ENCODE data around the gene TNRC18.

Gene TNRC18

GRCh38 chr7:5442757-5443305 lies 19.2 kb upstream of the TNRC18 start:
- DNase-seq (ENCODE audit: low spot score) = no peak
- TF ChIP-seq CTCF (IDR thresholded peaks at IDR 0.05; ENCODE audit: extremely low read depth, insufficient read depth, missing control alignments) = no peak
- in situ Hi-C loops (cut with MboI; ENCODE audit: low pct_unique_long_range_greater_than_20kb, low sequenced_read_pairs, unreplicated experiment) = no loop called here

GRCh38 chr7:5441840-5442503 lies 18.3 kb upstream of the TNRC18 start:
- no peak for DNase-seq (ENCODE audit: low spot score)
- in situ Hi-C loops (cut with MboI; ENCODE audit: low pct_unique_long_range_greater_than_20kb, low sequenced_read_pairs, unreplicated experiment) = no loop called here
- no peak for TF ChIP-seq CTCF (IDR thresholded peaks at IDR 0.05; ENCODE audit: extremely low read depth, insufficient read depth, missing control alignments)

- DNase-seq (ENCODE audit: low spot score) = no peak
- in situ Hi-C loops (cut with MboI; ENCODE audit: low pct_unique_long_range_greater_than_20kb, low sequenced_read_pairs, unreplicated experiment) = no loop called here
- TF ChIP-seq CTCF (IDR thresholded peaks at IDR 0.05; ENCODE audit: extremely low read depth, insufficient read depth, missing control alignments) = no peak
Measured at GRCh38 chr7:5439572-5440496, 16.2 kb upstream of the TNRC18 start.

- DNase-seq (ENCODE audit: low spot score) = no peak
- TF ChIP-seq CTCF (IDR thresholded peaks at IDR 0.05; ENCODE audit: extremely low read depth, insufficient read depth, missing control alignments) = no peak
- in situ Hi-C loops (cut with MboI; ENCODE audit: low pct_unique_long_range_greater_than_20kb, low sequenced_read_pairs, unreplicated experiment) = no loop called here
Measured at GRCh38 chr7:5439209-5439571, 15.6 kb upstream of the TNRC18 start.

- no peak for TF ChIP-seq CTCF (IDR thresholded peaks at IDR 0.05; ENCODE audit: extremely low read depth, insufficient read depth, missing control alignments)
- no peak for DNase-seq (ENCODE audit: low spot score)
- in situ Hi-C loops (cut with MboI; ENCODE audit: low pct_unique_long_range_greater_than_20kb, low sequenced_read_pairs, unreplicated experiment) = no loop called here
Measured at GRCh38 chr7:5437987-5438386, 14.4 kb upstream of the TNRC18 start.

GRCh38 chr7:5437348-5437892 lies 13.8 kb upstream of the TNRC18 start:
- no peak for TF ChIP-seq CTCF (IDR thresholded peaks at IDR 0.05; ENCODE audit: extremely low read depth, insufficient read depth, missing control alignments)
- no peak for DNase-seq (ENCODE audit: low spot score)
- in situ Hi-C loops (cut with MboI; ENCODE audit: low pct_unique_long_range_greater_than_20kb, low sequenced_read_pairs, unreplicated experiment) = no loop called here

Measured in GM13977 (cell line).